Activated gamma-delta T cell (primary cell): ENCODE results near the gene SGTB.

Experiments used
- DNase-seq: peaks from one replicate; lab custom pipeline; 2025; lab: John Stamatoyannopoulos, UW
- total RNA-seq, 2 donors: gene quantifications; one replicate each; lab custom pipeline; 2026; lab: John Stamatoyannopoulos, UW

The SGTB gene
- total RNA-seq = 64.9 to 85.4 reads per million in 2 donors

- DNase-seq = peak; percentile 77
Measured at GRCh38 chr5:65721720-65722574, at the start of gene SGTB, which contains the start of gene NLN. SGTB (minus strand) TSS chr5:65722109; CDS start chr5:65720807, 1,302 bp downstream. NLN (plus strand) TSS chr5:65722205; CDS start chr5:65722374, 169 bp downstream.

- no peak for DNase-seq
Measured at GRCh38 chr5:65771266-65771665, 49.4 kb upstream of the SGTB start.

DNA sequence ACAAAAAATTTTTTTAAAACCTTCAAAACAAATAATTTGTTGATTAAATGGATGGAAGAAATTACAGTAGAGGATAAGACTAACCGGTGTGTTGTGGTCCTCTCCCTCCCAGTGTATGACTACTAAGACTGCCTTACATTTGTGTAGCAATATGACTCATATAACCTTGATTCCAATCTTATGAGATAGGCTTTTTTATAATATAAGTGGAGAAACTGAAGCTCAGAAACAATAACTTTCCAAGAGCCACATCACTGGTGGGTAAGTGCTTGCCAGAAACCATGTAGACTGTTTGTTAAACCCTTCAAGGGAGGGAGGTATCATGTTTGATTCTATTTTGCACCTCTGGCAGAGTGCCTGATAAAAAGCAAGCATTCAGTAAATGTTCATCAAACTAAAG, 47.6 kb upstream of the SGTB start:
- DNase-seq = no peak

- DNase-seq = no peak
Measured at GRCh38 chr5:65768723-65769346, 46.9 kb upstream of the SGTB start.

DNA sequence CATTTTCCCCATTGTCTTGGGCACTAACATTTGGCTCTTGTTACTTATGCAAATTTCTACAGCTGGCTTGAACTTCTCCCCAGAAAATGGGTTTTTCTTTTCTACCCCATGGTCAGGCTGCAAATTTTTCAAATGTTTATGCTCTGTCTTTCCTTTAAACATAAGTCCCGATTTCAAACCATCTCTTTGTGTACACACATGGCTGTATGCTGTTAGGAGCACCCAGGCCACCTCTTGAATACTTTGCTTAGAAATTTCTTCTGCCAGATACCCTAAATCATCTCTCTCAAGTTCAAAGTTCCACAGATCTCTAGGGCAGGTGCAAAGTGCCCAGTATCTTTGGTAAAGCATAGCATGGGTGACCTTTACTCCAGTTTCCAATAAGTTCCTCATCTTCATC, 45.7 kb upstream of the SGTB start:
- DNase-seq = no peak

- no peak for DNase-seq
Measured at GRCh38 chr5:65766781-65767180, 44.9 kb upstream of the SGTB start.

DNA sequence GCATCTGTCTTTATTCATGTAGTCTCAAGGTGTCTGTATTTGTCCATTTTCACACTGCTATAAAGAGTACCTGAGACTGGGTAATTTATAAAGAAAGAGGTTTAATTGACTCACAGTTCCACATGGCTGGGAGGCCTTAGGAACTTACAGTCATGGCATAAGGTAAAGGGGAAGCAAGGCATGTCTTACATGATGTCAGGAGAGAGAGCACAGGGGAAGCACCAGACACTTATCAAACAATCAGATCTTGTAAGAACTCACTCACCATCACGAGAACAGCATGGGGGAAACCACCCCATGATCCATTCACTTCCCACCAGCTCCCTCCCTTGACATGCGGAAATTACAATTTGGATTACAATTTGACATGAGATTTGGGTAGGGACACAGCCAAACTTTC, 44.3 kb upstream of the SGTB start:
- no peak for DNase-seq

DNA sequence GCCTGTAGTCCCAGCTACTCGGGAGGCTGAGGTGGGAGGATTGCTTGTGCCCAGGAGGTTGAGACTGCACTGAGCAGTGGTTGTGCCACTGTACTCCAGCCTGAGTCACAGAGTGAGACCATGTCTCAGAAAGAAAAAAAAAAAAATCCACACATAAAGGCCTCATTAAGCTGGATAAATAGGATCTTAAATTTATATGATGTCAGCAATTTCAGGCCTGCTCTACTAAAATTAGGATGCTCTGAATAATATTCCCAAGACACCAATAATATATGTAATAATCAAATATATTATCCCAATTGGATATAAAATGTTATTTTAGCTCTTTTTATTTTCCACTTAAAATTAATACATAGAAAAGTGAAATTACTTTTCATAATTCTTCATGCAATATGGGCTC, 43.7 kb upstream of the SGTB start:
- no peak for DNase-seq

GRCh38 chr5:65762234-65762633, 40.3 kb upstream of the SGTB start:
- no peak for DNase-seq

DNA sequence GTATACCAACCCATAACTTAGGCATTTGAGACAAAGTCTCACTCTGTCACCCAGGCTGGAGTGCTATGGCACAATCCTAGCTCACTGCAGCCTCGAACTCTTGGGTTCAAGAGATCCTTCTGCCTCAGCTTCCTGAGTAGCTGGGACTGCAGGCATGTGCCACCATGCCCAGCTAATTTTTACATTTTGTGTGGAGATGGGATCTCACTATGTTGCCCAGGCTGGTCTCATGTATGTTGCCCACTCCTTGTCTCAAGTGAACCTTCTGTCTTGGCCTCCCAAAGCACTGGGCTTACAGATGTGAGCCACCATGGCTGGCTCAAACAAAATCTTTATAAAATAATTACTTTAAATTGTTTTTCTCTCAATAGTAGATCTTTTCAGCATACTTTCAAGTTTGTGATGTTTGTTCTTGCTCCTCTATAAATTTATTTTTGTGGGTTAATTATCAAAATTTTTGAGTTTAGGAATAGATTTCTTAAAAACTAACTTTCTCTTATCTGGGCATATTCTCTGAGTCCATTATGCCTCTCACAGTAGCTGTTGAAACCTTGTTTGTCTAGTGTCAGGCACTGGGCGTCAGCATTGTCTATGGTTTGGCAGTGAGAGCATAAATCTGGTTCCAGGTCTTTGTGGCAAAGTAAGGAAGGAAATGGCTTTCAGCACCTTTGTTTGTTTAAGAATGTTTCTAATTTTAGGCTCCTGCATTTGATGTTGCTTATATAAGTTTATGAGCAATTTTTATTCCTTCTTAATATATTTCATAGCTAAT, 38.8 kb upstream of the SGTB start:
- DNase-seq = no peak

- DNase-seq = no peak
Measured at GRCh38 chr5:65758546-65759144, 36.7 kb upstream of the SGTB start.

DNA sequence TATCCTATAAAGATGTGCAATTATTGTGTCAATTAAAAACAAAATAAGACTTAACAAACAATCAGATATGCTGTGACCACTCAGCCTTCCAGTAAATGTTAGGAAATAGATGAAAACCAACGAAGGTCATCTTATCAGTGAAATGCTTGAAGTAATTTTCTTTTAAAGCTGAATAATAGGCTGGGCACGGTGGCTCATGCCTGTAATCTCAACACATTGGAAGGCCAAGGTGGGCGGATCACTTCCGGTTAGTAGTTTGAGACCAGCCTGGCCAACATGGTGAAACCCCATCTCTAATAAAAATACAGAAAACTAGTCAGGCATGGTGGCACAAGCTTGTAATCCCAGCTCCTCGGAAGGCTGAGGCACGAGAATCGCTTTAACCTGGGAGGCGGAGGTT, 31.3 kb upstream of the SGTB start:
- DNase-seq = no peak

DNA sequence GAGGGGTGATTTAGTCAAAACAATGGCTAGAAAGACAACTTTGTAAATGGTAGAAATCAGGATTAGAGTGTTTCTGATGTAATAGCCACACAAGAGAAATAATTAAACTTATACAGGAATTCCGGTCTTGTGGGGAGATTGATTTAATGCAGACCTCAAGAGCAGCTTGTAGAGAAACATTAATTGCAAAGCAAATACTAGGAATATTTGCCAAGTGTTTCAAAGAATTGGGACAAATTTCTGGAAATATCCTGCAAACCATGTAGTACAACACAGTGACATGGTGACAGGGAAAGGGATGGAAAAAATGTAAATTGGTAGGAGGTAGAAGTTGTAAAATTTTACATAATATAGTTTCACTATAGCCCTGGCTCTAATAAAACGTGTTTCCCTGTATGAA, 29.0 kb upstream of the SGTB start:
- no peak for DNase-seq

DNA sequence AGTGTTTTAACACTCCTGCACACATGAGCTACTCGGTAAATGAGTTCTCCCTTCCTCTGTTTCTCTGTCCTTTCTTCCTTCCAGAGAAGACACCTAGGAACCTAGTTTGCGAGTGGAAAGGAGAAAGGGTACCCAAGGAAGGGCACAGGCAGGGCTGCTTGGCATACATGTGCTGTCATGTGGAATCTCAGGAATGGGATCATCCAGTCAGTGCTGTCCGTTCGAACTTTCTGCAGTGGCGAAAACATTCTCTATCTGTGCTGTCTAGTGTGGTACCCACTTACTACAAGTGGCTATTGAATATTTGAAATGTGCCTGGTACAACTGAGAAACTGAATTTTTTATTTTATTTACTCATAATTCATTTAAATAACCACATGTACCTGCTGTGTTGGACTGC, 28.0 kb upstream of the SGTB start:
- DNase-seq = no peak

DNA sequence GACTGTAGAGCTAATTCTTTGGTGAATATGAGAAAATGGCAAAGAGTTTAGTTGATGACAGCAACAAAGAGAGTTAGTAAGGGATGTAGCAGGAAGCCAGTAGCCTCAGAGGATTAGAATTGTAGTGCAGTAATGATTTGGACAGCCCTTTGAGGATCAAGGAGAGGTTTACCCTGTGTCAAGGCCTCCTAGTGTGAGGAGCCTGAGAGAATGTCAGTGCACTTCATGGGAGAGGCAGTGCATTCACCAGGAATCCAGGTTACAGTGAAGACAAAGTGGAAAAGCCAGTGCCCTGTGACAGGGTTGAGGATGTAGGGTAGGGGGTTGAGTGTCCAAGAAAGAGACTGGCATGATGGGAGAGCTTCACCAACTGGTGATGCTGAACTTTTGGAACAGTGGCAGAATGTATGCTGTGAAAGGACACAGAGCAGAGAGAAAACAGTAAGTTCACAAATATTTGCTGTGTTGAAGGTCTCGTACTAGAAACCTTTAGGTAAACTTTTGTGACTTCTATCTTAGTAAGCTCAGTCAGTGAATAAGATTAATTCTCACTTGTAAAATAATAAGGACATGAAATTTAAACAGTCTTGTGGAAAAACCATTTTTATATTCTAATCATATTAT, 27.4 kb upstream of the SGTB start:
- no peak for DNase-seq

DNA sequence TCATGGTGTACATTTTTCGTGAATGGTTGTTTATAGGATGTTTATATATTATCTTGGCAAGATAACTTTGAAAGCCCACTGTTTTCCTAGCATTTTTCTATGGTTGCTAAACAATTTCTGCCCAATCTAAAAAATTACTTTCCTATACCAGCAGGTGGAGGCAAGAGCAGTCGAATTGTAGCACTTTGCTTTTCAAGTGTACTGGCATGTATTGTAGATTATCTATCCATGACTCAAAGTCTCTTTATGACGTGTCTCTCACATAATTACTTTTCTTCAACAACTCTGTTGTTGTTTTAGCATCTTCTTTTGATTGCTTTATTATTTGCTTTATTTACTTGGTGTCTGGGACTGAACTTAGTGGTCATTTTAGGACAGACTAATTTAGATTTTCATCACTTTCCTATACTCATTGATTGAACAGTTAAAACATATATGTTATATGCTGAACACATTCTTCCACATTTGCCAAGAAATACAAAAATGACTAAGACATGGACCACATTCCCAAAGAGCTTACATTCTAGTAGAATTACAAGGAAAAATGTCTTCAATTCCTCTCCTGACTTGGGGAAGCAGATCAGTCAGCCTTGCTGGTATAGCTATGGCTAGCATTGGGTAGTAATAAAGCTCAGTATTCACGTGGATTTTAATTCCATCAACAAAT, 20.8 kb upstream of the SGTB start:
- DNase-seq = no peak

GRCh38 chr5:65739162-65739561, 17.3 kb upstream of the SGTB start:
- DNase-seq = no peak

- no peak for DNase-seq
Measured at GRCh38 chr5:65738305-65738704, 16.4 kb upstream of the SGTB start.

- DNase-seq = no peak
Measured at GRCh38 chr5:65737842-65738241, 15.9 kb upstream of the SGTB start.

DNA sequence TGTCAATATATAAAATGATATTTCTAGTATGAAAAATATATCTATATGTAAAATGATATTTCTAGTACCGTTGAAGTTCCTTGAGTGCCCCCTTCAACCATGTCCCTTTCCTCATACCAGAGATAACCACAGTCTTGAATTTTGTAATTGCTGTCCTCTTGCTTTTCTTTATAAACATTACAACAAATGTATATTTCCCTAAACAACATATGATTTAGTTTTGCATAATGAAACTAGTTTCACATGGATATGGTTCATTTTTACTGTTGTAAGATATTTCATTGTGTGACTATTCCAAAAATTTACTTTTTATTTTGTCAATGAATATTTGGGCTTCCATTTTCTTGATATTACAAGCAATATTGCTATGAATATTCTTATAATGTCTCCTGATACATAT, 14.1 kb upstream of the SGTB start:
- DNase-seq = no peak

GRCh38 chr5:65734921-65735320, 13.0 kb upstream of the SGTB start:
- no peak for DNase-seq
